K562 (cell line): ENCODE measurements around the gene USP13. TPM values are rescaled to one million over a fixed set of nuclear protein-coding genes. Genes with fewer than 3 reads are reported as not detected.

Experiments
- ATAC-seq: fragments of 200-7000 bp; cut with Tn5 transposase; 3 replicates; pipeline ENCODE4 v1.9.1; 2020; ENCODE audit warnings: moderate library complexity
- BruUV-seq: library from RNA; stranded (reverse); fragments of 400-500 nt; replicated peaks from 2 replicates; lab custom pipeline; 2021; lab: Mats Ljungman, UMichigan
- CTCF ChIA-PET: fragments of 300-600 bp; formaldehyde crosslinking; extraction: SDS; loops from one replicate; lab custom pipeline; 2021; ENCODE audit warnings: low intra/inter-chr PET ratio; lab: Yijun Ruan, JAX
- POLR2A ChIA-PET: fragments of 300-600, 350-650 bp; sonication (Branson Sonifier 250); formaldehyde crosslinking; extraction: SDS; loops from one replicate; lab custom pipeline; 2021; ENCODE audit warnings: antibody characterized with exemption, inconsistent platforms; lab: Yijun Ruan, JAX
- DNase-seq, 4 experiments: peaks; one replicate each; pipeline versions ENCODE4 v3.0.0 to v3.0.0-alpha.2; 2011 to 2018; ENCODE audit warnings: low spot score in 3 of 4, mixed read lengths in 3 of 4; ENCODE audit errors: extremely low read depth in 1 of 4
- FAIRE-seq: peaks from 2 replicates; lab custom pipeline; 2011; peaks lifted over from hg19 to GRCh38; lab: Jason Lieb, UNC
- H2AFZ ChIP-seq: 2 replicates; pipeline ENCODE4 v1.6.0; 2011; ENCODE audit warnings: low read depth, low read length, control low read depth, inconsistent platforms
- H3K27ac ChIP-seq: fragments of 200-600 bp; 3 replicates; pipeline ENCODE4 v1.8.0; 2011; ENCODE audit warnings: low read depth, mild to moderate bottlenecking, control low read depth, inconsistent platforms, low read length, moderate library complexity, mixed read lengths; ENCODE audit errors: extremely low read depth
- H3K27me3 ChIP-seq, 2 experiments: fragments of 300-600 bp in 1 of 2; 2 replicates in 1 of 2; 3 replicates in 1 of 2; pipeline versions ENCODE4 v1.6.0 to v1.8.0; 2011; ENCODE audit warnings: inconsistent platforms in 2 of 2, low read length in 2 of 2, mild to moderate bottlenecking in 1 of 2, mixed read lengths in 1 of 2, moderate library complexity in 1 of 2; ENCODE audit not compliant: control insufficient read depth in 2 of 2, insufficient read depth in 2 of 2
- H3K36me3 ChIP-seq: fragments of 300-600 bp; 3 replicates; pipeline ENCODE4 v1.8.0; 2011; ENCODE audit warnings: mild to moderate bottlenecking, low read length, inconsistent platforms; ENCODE audit not compliant: control insufficient read depth, insufficient read depth
- H3K4me1 ChIP-seq, 2 experiments: fragments of 200-600 bp in 1 of 2; replicated peaks in 1 of 2; 2 replicates in 1 of 2; 3 replicates in 1 of 2; pipeline versions ENCODE4 v1.5.1 to v1.8.0; 2011; ENCODE audit warnings: inconsistent platforms in 2 of 2, low read length in 2 of 2, mild to moderate bottlenecking in 1 of 2, mixed read lengths in 1 of 2, moderate library complexity in 1 of 2; ENCODE audit not compliant: control insufficient read depth in 2 of 2, insufficient read depth in 2 of 2
- H3K4me2 ChIP-seq: 2 replicates; pipeline ENCODE4 v1.6.1; 2011; ENCODE audit warnings: low read length, control low read depth, inconsistent platforms, mixed read lengths; ENCODE audit not compliant: insufficient read depth
- H3K4me3 ChIP-seq: fragments of 200-600 bp; sonication (generic), shearing (Covaris generic); 2 replicates; pipeline ENCODE4 v1.5.1; 2016; ENCODE audit warnings: control low read depth, inconsistent platforms
- H3K79me2 ChIP-seq: fragments of 200-600 bp; 3 replicates; pipeline ENCODE4 v1.8.0; 2011; ENCODE audit warnings: low read length, inconsistent platforms; ENCODE audit not compliant: control insufficient read depth, insufficient read depth
- H3K9ac ChIP-seq, 2 experiments: 2 replicates each; pipeline versions ENCODE4 v1.6.0 to v1.6.1; 2011; ENCODE audit warnings: low read depth in 2 of 2, low read length in 2 of 2, control low read depth in 1 of 2, inconsistent platforms in 1 of 2, mild to moderate bottlenecking in 1 of 2, mixed read lengths in 1 of 2; ENCODE audit not compliant: insufficient read depth in 1 of 2
- H3K9me1 ChIP-seq: one replicate; pipeline ENCODE4 v1.6.0; 2011; ENCODE audit warnings: inconsistent platforms, mild to moderate bottlenecking, low read length, moderate library complexity; ENCODE audit not compliant: control insufficient read depth, insufficient read depth
- H3K9me3 ChIP-seq: replicated peaks from 2 replicates; pipeline ENCODE4 v1.5.1; 2011; ENCODE audit warnings: low read depth, low read length, inconsistent platforms; ENCODE audit not compliant: control insufficient read depth, insufficient read depth
- H4K20me1 ChIP-seq: replicated peaks from 2 replicates; pipeline ENCODE4 v1.6.1; 2011; ENCODE audit warnings: low read length, inconsistent platforms, mixed read lengths; ENCODE audit not compliant: control insufficient read depth, insufficient read depth
- ADNP ChIP-seq: fragments of 200-800 bp; sonication (Bioruptor generic); IDR thresholded peaks from 2 replicates; pipeline ENCODE4 v1.6.1; 2016; ENCODE audit warnings: missing genetic modification characterization, missing compliant biosample characterization
- GATA2 ChIP-seq: sonication (generic); formaldehyde crosslinking; IDR thresholded peaks from 2 replicates; pipeline ENCODE4 v1.4.0; 2020; ENCODE audit warnings: mild to moderate bottlenecking, missing genetic modification reagents
- KDM4B ChIP-seq, 2 experiments: fragments of 450-650 bp in 1 of 2; sonication (generic) in 1 of 2; IDR thresholded peaks; 2 replicates each; pipeline ENCODE4 v1.6.1; 2016 to 2017; ENCODE audit warnings: borderline replicate concordance in 2 of 2, antibody characterized with exemption in 1 of 2, low read depth in 1 of 2, mild to moderate bottlenecking in 1 of 2
- WGBS: fragments of 100-300 bp; shearing (Covaris generic); methylation state at CpG from one replicate; pipeline ENCODE4 v1.1.6; 2016; ENCODE audit warnings: low coverage, mixed read lengths; ENCODE audit not compliant: insufficient coverage; ENCODE audit errors: missing lambda C conversion rate; 5-methylcytosine and 5-hydroxymethylcytosine counted together
- in situ Hi-C: fragments of 300-500 bp; cut with MboI; formaldehyde crosslinking; loops from 4 replicates; pipeline ENCODE4 v1.15.0; 2018; ENCODE audit warnings: inconsistent platforms, mixed read lengths
- intact Hi-C: fragments of 100-400 bp; cut with micrococcal nuclease; formaldehyde crosslinking; loops from 2 replicates; pipeline ENCODE4 v1.14.2; 2022
- polyA plus RNA-seq, 8 experiments: library from polyadenylated mRNA; depleted of rRNA in 4 of 8; stranded (reverse) in 5 of 8; unstranded in 3 of 8; fragments of >200 nt; fragmentation: Nextera tagmentation in 2 of 8; fragmentation: Illumina TruSeq in 1 of 8; extraction: Ambion mirVana in 2 of 8; extraction: Trizol in 1 of 8; gene quantifications; 2 replicates each; pipeline versions ENCODE4 v1.2.1 to v1.2.3, GENCODE V29; 2011 to 2014; ENCODE audit warnings: inconsistent platforms in 1 of 8, missing spikeins in 1 of 8
- total RNA-seq, 7 experiments: library from RNA; depleted of rRNA in 6 of 7; stranded (reverse); fragments of >200 nt in 6 of 7; fragmentation: Illumina TruSeq in 2 of 7; extraction: Trizol in 2 of 7; gene quantifications; 2 replicates each; pipeline versions ENCODE4 v1.2.1 to v1.2.3, GENCODE V29; 2011 to 2021; ENCODE audit warnings: low replicate concordance in 1 of 7

USP13 gene
- total and polyA plus RNA-seq, 9 of the 15 experiments (the other 6 are each of a cell fraction or from before 2014, with no cell fraction given): 0.11 to 2.3 (median 0.51) TPM

- ATAC-seq (no peak), DNase-seq (no peak), FAIRE-seq (no peak)
- 94% methylated on average over 4 of the region's 4 CpGs for WGBS
- Histone ChIP-seq H4K20me1 (no peaks in the 10 kb centered on the region), H3K27me3 (no peaks in the 10 kb centered on the region), H3K36me3 (peaks cover 65% of the 10 kb centered on the region), H3K4me1 (peaks cover 11 to 51% of the 10 kb centered on the region in 2 experiments; a peak in 4 of 5 replicates), H3K27ac (no peak overlapping the region), H3K9me1 (no peaks in the 10 kb centered on the region), H3K4me2 (no peak overlapping the region), H2AFZ (no peak overlapping the region), H3K79me2 (peaks cover 86% of the 10 kb centered on the region), H3K9ac (no peak overlapping the region), H3K4me3 (no peak overlapping the region), H3K9me3 (no peaks in the 10 kb centered on the region)
- BruUV-seq: no TSS peak
- ChIA-PET POLR2A (no interaction called here), CTCF (no interaction called here)
- intact Hi-C loops: no loop called here
- in situ Hi-C loops: no loop called here
- no peak for TF ChIP-seq KDM4B (IDR thresholded peaks at IDR 0.05; ENCODE audit: borderline replicate concordance in 2 of 2, low read depth in 1 of 2)
Measured at GRCh38 chr3:179610066-179610465, 42.8 kb upstream of the USP13 start.

GRCh38 chr3:179613807-179614206, 39.0 kb upstream of the USP13 start:
- WGBS: 22% methylated on average over 2 of the region's 2 CpGs
- in situ Hi-C loops: no loop called here
- CTCF ChIA-PET: no interaction called here

More at GRCh38 chr3:179613807-179614206, 39.0 kb upstream of the USP13 start:
- FAIRE-seq (no peak), DNase-seq (no peak), ATAC-seq (no peak)
- no peaks in the 10 kb centered on the region for H4K20me1 ChIP-seq
- H3K36me3 ChIP-seq: peaks cover 65% of the 10 kb centered on the region
- no peak overlapping the region for H2AFZ ChIP-seq
- H3K9ac ChIP-seq: no peak overlapping the region
- peaks cover 63% of the 10 kb centered on the region for H3K79me2 ChIP-seq
- intact Hi-C loops: no loop called here
- H3K9me1 ChIP-seq: no peaks in the 10 kb centered on the region
- H3K27ac ChIP-seq: no peak overlapping the region
- BruUV-seq: no TSS peak
- peaks cover 14 to 37% of the 10 kb centered on the region in 2 experiments; a peak in 4 of 5 replicates for H3K4me1 ChIP-seq
- H3K9me3 ChIP-seq: no peaks in the 10 kb centered on the region
- no peak overlapping the region for H3K4me3 ChIP-seq
- POLR2A ChIA-PET: interaction anchor here (1.5 to 4.0 kb wide), 2 partner anchors 9 to 23 kb away, joined by 3 to 18 read pairs; partner anchors contain the start of genes MRPL47 and NDUFB5
- no peak overlapping the region for H3K4me2 ChIP-seq
- TF ChIP-seq GATA2 (CRISPR knock-in tag): no peak
- 0 out of 2 replicates have a peak, but pooled peaks have one; percentile 12 for TF ChIP-seq ADNP (tag)
- no peaks in the 10 kb centered on the region for H3K27me3 ChIP-seq
